OCI-M2 (cell line): ENCODE measurements around the gene ADARB2.
"Not testable (repeated sequence)": the region's sequence is repeated elsewhere in the genome, so short reads cannot be mapped to it uniquely, and the experiment has no call there.

Experiments
- DNase-seq: peaks from one replicate; lab custom pipeline; 2025; ENCODE audit not compliant: unreplicated experiment; lab: John Stamatoyannopoulos, UW

The ADARB2 gene

DNA sequence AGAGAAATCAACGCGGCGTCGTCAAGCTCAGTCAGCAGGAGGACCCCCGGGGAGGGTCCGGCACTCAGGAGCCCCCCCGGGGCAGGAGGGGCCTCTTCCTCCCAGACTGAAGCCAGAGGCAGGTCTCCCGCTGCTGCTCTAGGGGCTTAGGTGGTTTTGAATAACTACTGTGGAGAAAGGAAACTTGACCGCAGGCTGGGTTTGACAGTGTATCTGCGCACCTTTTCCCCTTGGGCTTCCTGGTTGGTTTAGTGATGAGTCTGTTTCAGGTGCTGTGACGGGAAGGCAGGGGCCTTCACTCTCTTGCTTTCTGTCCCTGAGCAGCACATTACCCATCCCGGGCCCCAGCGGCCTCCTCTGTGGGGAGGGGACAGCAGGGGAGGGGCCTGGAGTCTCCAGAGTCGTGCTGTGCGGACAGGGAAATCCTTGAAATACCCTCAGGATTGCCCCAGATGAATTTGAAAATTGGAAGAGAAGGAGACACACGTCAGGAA, 262.2 kb downstream of the ADARB2 start:
- no peak for DNase-seq

DNA sequence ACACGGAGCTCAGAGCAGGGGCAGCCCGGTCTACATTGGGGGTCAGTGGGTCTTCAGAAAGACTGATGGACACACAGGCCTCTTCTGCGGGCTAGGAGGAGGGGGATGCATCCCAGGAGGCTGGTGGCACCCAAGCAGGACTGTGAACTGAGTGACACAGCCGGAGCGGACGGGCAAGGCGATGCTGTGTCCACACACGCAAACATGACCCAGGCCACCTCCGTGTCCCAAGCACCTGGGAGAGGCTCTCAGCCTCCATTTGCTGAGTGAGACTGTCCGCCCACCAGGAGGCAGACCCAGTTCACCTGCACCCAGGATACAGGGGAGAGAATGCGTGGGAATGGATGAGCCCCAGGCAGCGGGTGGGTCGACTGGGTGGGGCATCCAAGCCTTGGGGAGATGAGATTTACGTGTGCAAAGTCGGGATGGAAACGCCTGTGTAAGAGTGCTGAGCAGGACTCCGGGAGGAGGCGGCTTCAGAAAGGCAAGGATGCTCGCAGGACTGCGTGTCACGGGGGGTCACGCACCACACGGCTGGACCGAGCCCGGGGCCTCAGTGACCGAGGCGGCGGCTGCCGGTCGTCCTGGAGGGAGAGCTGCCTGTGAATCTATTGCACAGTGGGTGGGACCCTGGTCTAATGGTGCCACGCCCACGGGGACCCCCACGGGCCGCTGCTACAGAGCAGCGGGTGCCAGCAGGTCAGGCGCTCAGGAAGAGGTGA, 262.8 kb downstream of the ADARB2 start:
- no peak for DNase-seq

DNA sequence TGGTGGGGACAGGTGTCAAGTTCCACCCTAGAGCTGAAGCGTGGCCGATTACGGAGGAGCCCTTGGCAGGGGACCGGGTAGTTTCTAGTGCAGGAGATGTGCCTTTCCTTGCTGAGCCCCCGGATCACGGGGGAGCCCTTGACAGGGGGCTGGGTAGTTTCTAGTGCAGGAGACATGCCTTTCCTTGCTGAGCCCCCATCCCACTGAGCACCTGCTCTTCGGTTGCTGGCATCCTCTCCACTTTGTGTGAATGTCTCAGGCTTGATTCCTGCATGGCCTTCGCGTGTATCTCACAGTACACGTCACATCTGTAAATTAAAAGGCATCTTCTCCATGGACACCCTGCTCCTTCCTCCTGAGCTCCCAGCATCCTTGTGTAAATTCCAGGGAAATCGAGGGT, 263.5 kb downstream of the ADARB2 start:
- no peak for DNase-seq

DNA sequence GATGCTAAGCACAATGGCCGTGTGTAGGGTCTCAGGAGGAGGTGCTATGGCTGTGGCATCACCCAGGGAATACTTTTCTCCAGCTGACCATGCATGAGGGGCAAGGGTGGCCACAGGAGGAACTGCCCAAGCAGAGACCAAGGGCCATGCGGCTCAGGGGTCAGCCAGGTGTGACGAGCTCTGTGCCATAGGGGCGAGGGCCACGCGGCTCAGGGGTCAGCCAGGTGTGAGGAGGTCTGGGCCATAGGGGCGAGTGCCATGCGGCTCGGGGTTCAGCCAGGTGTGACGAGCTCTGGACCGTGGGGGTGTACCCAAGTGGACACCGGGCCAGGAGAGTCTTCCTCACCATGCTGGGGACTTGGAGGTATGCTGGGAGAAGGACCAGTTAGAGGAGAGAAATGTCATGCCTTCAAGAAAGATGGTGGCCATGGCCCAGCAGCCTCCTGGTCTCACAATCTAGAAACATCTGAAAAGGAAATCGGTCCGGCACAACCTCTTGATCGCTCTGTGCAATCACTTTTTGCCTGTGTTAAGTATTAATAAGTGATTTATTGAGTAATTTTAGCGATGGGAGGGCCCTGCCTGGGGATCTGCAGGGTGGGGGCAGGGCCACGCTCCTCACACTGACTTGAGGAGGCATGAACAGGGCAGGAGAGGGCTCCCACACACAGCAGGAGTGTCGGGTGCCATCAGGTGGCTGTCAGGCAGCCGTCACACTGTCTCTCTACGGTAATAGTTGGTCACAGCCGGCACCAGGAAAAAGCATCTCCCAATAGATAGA, 265.0 kb downstream of the ADARB2 start:
- no peak for DNase-seq

DNA sequence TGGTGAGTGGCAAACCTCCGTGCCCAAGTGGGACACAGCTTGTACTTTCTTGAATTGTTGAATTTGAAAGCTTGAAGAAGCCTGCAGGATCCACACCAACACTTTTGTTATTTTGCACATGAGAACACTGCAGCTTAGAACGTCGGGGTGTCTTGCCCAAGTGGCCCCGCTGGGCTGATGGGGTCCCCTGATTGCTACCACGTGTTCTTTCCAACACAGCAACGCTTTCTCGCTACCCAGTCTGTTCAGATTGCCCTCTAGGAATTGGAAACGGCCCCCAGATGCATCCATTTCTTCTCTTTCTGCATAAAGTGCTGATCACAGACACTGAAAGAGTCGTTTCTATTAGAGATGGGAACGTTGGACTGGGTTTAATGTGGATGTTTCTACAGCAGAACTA, 268.5 kb downstream of the ADARB2 start:
- no peak for DNase-seq

DNA sequence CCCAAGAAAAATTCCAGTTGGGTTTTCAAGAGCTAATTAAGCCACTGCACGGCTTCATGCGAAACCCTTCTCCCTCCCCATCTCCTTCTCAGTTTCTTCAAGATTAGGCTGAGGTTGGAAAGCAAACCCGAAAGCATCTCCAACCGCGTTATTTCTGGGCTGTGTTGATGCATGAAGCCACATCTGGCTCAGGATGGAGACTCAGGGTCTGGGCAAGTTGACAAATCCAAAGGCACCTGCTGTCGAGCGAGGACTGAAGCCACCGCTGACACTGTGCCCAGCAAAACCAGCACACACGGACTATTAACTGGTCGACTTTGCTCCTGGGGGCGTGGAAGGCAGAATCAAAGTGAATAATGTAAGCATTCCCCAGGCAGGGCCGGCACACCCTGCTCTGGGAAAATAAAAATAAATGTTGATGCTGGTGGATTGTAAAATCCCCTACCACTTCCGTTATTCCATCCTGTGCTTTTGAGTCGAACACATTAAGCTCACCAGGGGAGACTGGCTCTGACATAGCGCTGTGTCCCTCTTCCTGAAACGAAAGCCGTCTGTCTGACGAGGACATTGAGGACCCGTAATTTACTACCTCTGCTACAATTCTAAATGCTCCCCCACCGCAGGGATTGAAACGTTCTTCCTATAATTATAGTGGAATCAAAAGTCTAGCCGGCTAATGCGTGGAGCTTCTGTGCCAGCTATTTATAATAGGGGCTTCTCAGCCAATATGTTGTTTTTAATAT, 269.8 kb downstream of the ADARB2 start:
- no peak for DNase-seq

DNA sequence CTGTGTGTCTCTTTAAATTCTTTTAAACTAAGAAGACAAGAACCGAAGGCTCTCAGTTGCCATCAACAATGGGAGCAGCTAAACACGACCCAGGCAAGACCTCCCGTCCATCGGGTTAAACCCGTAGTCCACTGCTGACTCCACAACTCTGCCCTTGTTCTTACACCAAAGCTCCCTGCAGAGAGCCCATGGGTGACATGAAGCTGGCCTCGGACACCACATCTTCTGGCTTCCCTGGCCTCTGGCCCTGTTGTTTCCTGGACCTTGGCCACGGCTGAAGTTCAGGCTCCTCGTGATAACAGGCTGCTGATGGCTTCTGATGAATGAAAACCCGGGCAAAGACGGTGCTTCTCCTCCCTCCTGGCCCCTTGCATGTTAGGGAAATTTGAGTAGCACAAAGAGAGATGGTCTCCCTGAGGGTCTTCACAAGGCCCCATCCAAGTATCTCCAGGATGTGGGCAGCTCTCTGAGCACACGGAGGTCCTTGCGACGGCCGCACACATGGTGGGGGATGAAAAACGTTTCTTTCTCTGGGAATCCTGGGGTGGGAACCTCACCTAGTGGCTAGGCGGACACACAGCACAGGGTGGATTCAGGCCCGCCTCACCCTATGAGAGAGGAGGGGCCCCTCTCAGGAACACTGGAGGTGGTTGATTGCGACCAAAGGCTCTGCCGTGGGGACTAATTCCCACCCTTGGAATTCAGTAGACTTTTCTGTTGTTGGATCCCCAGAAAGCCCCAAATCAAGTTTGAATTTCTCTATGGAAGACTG, 271.1 kb downstream of the ADARB2 start:
- DNase-seq, result no peak

DNA sequence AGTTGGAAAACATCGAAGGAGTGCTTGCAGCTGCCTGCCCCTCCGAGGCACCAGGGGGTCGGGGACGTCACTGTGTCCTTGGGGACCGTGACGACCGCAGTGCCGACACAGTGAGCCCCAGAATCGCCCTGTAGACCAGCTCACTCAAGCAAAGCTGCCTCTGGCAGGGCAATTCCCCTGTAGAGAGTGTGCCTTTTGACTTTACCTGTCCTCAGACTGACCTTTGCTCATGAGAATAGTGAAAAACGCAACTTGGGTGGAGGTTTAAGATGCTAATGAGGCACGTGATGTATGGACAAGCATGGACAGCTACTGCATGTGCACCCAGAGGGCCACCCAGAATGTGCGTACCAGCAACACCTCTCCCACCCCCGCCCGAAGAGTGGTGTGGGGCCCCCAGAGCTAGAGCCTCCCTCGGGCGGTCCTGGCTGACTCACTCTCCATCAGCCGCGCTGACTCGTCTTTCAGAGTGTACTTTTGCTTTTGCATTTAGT, 271.9 kb downstream of the ADARB2 start:
- DNase-seq, result no peak

DNA sequence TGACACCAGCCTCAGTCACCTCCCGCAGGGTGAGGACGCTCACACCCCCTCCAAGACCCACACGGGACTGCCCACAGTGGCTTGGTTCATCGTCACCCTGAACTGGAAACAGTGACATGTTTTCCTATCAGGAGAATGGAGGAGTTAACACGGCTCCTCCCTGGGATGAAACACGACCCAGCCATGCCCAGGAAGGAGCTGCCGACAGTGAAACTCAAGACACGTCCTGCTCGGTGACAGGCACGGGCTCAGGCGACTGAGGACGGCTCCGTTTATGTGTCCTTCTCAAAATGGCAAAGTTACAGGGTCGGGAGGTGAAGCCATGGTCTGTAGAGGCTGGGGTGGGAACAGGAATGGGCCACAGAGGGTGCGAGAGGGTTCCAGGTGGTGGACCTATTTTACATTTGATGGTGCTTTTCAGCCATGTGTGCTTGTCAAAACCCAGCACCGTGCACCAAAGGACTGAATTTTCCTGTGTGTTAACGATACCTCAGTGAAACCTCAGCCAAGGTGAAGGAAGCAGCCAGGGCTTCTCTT, 272.4 kb downstream of the ADARB2 start:
- no peak for DNase-seq

DNA sequence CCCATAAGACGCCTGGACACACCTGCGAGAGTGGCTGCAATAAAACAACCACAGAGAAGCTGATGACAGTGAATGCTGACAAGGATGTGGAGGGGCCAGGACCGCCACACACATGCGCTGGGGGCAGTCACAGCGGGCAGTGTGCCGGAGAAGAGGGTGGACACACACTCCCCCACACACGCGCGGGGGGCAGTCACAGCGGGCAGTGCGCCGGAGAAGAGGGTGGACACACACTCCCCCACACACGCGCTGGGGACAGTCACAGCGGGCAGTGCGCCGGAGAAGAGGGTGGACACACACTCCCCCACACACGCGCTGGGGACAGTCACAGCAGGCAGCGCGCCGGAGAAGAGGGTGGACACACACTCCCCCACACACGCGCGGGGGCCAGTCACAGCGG, 273.4 kb downstream of the ADARB2 start:
- not testable (repeated sequence) for DNase-seq

DNA sequence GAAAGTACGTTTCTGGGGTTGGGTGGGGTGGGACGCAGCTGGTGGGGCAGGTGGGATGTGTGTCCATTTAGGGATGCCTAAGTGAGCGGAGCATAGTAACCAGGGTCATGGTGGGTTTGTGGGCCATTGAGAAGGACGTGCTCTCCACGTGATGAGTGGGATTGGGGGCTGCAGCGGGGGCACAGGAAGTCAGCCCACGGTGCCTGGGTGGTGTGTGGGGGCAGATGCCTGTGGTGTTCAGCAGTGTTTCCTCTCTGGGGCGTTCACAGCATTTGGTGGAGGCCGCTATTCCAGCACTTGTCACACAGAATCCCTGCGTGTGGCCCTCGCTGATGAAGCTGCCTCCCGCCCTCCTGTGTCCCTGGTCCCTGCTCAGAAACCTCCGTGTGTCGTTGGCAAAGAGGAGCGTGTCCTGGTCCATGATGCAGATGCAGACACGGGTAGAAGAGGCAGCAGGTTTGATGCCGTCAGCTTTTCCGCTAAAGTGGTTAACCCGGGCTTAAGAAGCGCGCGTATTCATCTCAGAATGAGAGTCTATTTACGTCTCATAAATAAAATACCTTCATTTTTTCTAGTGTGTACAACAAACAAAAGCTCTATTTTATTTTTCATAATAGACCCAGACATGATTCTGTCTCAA, 274.2 kb downstream of the ADARB2 start:
- DNase-seq, result no peak

DNA sequence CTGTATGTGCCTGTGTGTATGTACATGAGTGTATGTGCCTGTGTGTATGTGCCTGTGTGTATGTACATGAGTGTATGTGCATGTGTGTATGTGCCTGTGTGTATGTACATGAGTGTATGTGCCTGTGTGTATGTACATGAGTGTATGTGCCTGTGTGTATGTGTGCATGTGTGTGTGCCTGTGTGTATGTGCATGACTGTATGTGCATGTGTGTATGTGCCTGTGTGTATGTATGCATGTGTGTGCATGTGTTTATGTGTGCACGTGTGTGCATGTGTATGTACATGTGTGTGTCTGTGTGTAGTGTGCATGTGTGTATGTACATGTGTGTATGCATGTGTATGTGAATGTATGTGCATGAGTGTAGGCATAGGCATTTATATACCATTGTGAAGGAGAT, 274.8 kb downstream of the ADARB2 start:
- DNase-seq, result no peak

DNA sequence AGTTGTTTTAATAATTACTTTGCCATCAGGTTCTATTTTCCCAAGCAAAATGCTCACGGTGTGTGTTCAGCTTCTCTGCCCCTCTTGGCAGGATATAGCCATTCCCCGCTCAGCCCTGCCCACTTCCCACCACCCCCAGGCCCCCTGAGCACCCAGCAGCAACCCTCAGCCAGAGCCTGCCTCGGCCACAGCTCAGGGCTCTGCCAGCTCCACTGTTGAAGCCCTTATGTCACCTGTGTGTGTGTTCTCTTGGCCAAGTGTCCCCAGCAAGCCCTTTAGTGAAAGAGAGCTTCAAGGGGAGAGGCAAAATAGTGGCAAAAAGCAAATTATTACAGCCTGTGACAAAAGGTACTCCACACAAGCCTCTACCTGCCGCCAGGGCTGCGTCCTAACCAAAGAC, 275.3 kb downstream of the ADARB2 start:
- no peak for DNase-seq

DNA sequence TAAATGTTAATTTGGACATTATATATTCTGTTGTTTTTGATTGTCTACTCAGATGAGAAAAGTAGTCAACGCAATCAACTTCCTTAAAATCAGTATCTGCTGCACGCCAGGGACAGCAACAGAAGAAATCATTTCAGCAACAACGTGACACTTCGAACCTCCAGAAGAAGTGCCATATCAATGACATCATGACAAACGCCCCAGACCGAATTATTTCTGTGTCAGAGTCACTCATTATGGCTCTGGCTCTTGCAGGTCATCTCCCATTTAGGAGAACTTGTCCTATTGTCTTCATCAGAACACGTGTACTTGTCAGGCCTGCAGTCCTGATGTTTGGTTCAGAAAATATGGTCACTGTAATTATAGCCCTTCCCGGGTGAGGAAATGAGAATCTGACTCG, 276.3 kb downstream of the ADARB2 start:
- no peak for DNase-seq

DNA sequence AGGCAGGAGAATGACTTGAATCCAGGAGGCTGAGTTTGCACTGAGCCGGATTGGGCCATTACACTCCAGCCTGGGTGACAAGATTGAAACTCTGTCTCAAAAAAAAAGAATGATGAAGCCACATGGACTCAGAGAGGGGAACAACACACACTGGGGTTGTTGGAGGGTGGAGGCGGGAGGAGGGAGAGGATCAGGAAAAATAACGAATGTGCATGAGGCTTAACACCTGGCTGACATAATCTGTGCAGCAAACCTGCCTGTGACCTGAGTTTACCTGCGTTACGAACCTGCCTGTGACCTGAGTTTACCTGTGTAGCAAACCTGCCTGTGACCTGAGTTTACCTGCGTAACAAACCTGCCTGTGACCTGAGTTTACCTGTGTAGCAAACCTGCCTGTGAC, 277.7 kb downstream of the ADARB2 start:
- not testable (repeated sequence) for DNase-seq

DNA sequence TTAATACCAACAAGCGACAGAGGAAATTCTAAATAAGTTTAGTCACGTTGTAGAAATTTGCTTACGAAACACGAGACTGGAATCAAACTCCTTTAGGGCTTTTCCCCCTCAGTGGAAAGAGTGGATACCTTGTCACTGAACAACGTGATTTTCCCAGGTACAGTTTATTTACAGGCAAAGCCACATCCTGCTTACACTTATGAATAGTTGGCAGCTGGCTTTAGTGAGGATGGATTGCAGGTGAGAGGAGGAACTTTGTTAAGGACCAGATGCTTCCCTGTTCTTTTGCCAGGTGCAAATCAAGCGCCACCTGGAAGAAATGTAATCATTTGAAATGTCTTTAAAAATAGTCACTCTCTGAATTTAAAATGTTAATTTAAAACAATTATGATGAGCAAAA, 282.4 kb downstream of the ADARB2 start:
- DNase-seq, result no peak

DNA sequence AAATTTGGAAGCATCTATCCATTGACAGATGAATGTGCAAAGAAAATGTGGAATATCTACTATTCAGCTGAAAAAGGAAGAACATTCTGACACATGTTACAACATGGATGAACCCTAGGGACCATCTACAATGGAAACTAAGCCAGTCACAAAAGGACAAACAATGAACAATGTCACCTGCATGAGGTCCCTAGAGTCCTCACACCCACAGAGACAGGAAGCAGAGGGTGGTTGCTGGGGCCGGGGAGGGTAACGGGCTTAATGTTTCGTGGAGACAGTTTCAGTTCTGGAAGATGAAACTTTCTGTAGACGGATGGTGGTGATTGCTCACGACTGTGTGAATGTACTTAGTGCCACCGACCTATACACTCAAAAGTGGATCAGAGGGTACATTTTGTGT, 282.9 kb downstream of the ADARB2 start:
- no peak for DNase-seq

DNA sequence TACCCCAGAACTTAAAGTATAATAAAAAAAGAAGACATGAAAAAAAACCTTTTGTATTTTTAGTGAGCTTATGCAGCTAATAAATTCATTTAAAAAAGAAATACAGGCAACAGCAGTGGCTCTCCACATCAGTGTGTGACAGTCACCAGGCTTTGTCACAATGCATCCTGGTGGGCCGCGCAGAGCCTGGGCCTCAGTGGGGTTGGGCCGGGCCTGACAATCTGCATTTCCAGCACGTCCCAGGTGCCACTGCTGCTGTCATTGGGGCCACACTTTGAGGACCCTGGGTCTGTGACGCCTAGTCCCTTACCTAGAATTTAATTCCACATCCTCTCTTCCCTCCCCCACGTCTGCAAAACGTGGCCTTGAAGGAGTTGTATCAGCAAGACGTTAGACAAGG, 284.5 kb downstream of the ADARB2 start:
- DNase-seq, result no peak

DNA sequence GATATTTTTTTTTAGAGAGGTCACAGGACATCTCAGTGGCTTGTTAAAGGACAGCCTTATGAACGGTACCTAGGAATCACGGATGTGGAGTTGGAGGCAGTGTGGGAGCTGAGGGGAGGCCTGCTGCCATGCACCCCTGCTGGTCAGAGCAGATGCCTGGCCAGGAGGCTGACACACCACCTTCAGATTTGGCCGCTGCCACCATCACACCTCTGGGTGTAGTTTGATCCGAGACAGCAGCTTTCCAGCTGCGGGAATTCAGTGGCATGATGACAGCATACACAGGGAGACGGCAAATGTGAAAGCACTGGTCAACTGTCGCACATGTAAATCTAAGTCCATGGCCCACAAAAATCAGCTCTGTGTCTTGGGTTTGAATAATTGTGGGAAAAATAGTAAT, 285.4 kb downstream of the ADARB2 start:
- no peak for DNase-seq

DNA sequence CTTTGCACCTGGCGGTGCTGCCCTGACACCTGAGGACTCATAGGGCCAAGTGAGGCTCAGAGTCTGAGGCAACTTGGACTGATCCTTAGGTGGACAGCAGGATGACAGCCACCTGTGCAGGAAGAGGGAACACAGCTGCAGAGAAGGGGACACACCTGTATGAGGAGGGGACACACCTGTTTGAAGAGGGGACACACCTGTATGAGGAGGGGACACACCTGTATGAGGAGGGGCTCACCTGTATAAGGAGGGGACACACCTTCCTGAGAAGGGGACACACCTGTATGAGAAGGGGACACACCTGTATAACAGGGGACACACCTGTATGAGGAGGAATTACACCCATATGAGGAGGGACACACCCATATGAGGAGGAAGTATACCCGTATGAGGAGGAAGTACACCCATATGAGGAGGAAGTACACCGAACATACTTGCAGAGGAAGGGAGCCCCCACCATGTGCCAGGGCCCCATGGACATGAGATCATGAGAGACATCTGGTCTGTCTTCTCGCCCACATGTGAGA, 285.9 kb downstream of the ADARB2 start:
- DNase-seq, result no peak
